SU-DHL-6 (cell line): ENCODE results near the gene MTHFD2.

ENCODE experiments used
- CTCF ChIP-seq: fragments of 200-600 bp; sonication (generic); IDR thresholded peaks from one replicate; pipeline ENCODE4 v1.5.1; 2017; ENCODE audit warnings: antibody characterized with exemption, mild to moderate bottlenecking, low read length, moderate library complexity; ENCODE audit not compliant: insufficient read depth, poor library complexity, severe bottlenecking
- EZH2phosphoT487 ChIP-seq: fragments of 200-600 bp; sonication (generic), shearing (Covaris generic); conservative IDR thresholded peaks from 2 replicates; pipeline ENCODE4 v1.6.1; 2018; ENCODE audit warnings: mild to moderate bottlenecking, antibody characterized with exemption, low read length, moderate library complexity, mixed read lengths

- no peak for TF ChIP-seq CTCF
- TF ChIP-seq EZH2phosphoT487, result no peak
These were observed 36.6 kb downstream of the MTHFD2 start for GRCh38 chr2:74235041-74235440.
